DND-41 (cell line): ENCODE data around the gene BRD7.

Source experiments
- CTCF ChIP-seq: IDR thresholded peaks from 2 replicates; pipeline ENCODE4 v1.5.1; 2012; ENCODE audit warnings: borderline replicate concordance, low read length, moderate library complexity, mild to moderate bottlenecking; ENCODE audit not compliant: poor library complexity, severe bottlenecking; ENCODE audit errors: extremely low read depth
- EZH2 ChIP-seq: IDR thresholded peaks from 3 replicates; pipeline ENCODE4 v1.6.1; 2012; ENCODE audit warnings: borderline replicate concordance, low read depth, mild to moderate bottlenecking, moderate library complexity, low read length, inconsistent platforms; ENCODE audit not compliant: severe bottlenecking

- TF ChIP-seq CTCF: no peak
- TF ChIP-seq EZH2: no peak
Observed at GRCh38 chr16:50267151-50267631, 101.6 kb downstream of the BRD7 start.
